Prostate gland (tissue), 2 donors: ENCODE measurements around the gene CEP112. TPM values are rescaled to one million over a fixed set of nuclear protein-coding genes. Genes with fewer than 3 reads are reported as not detected.

Source experiments
- DNase-seq: peaks from one replicate; pipeline ENCODE4 v3.0.0-alpha.2; 2019; ENCODE audit warnings: low spot score
- H3K27ac ChIP-seq, 2 donors: fragments of 200-600 bp; sonication (generic); 2 replicates each; pipeline ENCODE4 v1.5.1; 2017 to 2019
- H3K27me3 ChIP-seq: fragments of 200-600 bp; sonication (generic); replicated peaks from 2 replicates; pipeline ENCODE4 v1.5.1; 2019; ENCODE audit not compliant: insufficient read depth
- H3K36me3 ChIP-seq, 2 donors: fragments of 200-600 bp; sonication (generic); 1 replicate in 1 of 2; 2 replicates in 1 of 2; pipeline versions ENCODE4 v1.5.1 to v1.8.1; 2017 to 2019
- H3K4me1 ChIP-seq: fragments of 200-600 bp; sonication (generic); replicated peaks from 2 replicates; pipeline ENCODE4 v1.5.1; 2019
- H3K4me3 ChIP-seq, 2 donors: fragments of 200-600 bp; sonication (generic); 2 replicates each; pipeline ENCODE4 v1.5.1; 2017 to 2019
- H3K9me3 ChIP-seq: fragments of 200-600 bp; sonication (generic); 2 replicates; pipeline ENCODE4 v1.5.1; 2017
- POLR2A ChIP-seq: fragments of 450-650 bp; IDR thresholded peaks from one replicate; pipeline ENCODE4 v1.6.1; 2016; ENCODE audit warnings: antibody characterized with exemption, mild to moderate bottlenecking
- POLR2AphosphoS5 ChIP-seq: sonication (generic); formaldehyde crosslinking; IDR thresholded peaks from one replicate; pipeline ENCODE4 v1.6.1; 2017; ENCODE audit warnings: antibody characterized with exemption
- WGBS: methylation state at CpG from one replicate; pipeline ENCODE4 v1.1.5; 2018; 5-methylcytosine and 5-hydroxymethylcytosine counted together
- intact Hi-C: fragments of 100-400 bp; cut with DNase I; formaldehyde crosslinking; loops from one replicate; pipeline ENCODE4 v1.14.2; 2022
- total RNA-seq, 2 donors: library from RNA; depleted of rRNA; stranded (reverse); fragments of >200 nt; gene quantifications; one replicate each; pipeline ENCODE4 v1.1.0, GENCODE V29; 2016
- TF ChIP-seq, protein P1 (sequence below), 4 experiments: fragments of 200-600 bp in 2 of 4; fragments of 450-650 bp in 2 of 4; sonication (generic) in 2 of 4; IDR thresholded peaks; 1 replicate in 3 of 4; 2 replicates in 1 of 4; pipeline ENCODE4 v1.5.1; 2016 to 2019; ENCODE audit warnings: antibody characterized with exemption in 4 of 4, mild to moderate bottlenecking in 2 of 4, moderate library complexity in 2 of 4

Gene CEP112
- total RNA-seq, 2 donors from 2014 or later = 2.3 to 22.8 TPM

- intact Hi-C loops = no loop called here
- Histone ChIP-seq H3K4me1 (no peaks in the 10 kb centered on the region), H3K36me3 (no peaks in the 10 kb centered on the region), H3K27me3 (no peaks in the 10 kb centered on the region), H3K4me3 (no peak overlapping the region), H3K27ac (no peak overlapping the region), H3K9me3 (no peaks in the 10 kb centered on the region)
- TF ChIP-seq, protein P1, sequence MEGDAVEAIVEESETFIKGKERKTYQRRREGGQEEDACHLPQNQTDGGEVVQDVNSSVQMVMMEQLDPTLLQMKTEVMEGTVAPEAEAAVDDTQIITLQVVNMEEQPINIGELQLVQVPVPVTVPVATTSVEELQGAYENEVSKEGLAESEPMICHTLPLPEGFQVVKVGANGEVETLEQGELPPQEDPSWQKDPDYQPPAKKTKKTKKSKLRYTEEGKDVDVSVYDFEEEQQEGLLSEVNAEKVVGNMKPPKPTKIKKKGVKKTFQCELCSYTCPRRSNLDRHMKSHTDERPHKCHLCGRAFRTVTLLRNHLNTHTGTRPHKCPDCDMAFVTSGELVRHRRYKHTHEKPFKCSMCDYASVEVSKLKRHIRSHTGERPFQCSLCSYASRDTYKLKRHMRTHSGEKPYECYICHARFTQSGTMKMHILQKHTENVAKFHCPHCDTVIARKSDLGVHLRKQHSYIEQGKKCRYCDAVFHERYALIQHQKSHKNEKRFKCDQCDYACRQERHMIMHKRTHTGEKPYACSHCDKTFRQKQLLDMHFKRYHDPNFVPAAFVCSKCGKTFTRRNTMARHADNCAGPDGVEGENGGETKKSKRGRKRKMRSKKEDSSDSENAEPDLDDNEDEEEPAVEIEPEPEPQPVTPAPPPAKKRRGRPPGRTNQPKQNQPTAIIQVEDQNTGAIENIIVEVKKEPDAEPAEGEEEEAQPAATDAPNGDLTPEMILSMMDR (IDR thresholded peaks at IDR 0.05) = no peak
- TF ChIP-seq POLR2A = no peak
- DNase-seq = no peak
- 95% methylated on average over 4 of the region's 4 CpGs for WGBS
Observed at GRCh38 chr17:66178642-66179041, 13.3 kb downstream of the CEP112 start.

- H3K27ac ChIP-seq = no peak overlapping the region
- intact Hi-C loops = no loop called here
- H3K4me3 ChIP-seq = no peak overlapping the region
Observed at GRCh38 chr17:66177048-66177447, 14.9 kb downstream of the CEP112 start.

GRCh38 chr17:66175892-66176291 is 16.0 kb downstream of the CEP112 start:
- Histone ChIP-seq H3K9me3 (no peaks in the 10 kb centered on the region), H3K36me3 (no peaks in the 10 kb centered on the region), H3K4me1 (no peaks in the 10 kb centered on the region), H3K27ac (no peak overlapping the region), H3K27me3 (no peaks in the 10 kb centered on the region), H3K4me3 (no peak overlapping the region)
- DNase-seq = no peak
- 9% methylated on average over 1 of the region's 1 CpG for WGBS
- TF ChIP-seq POLR2AphosphoS5 = no peak
- no peak for TF ChIP-seq POLR2A
- intact Hi-C loops = no loop called here

More at GRCh38 chr17:66177048-66177447, 14.9 kb downstream of the CEP112 start:
- TF ChIP-seq POLR2AphosphoS5 (peak; percentile 48), POLR2A (no peak)
- Histone ChIP-seq H3K36me3 (no peaks in the 10 kb centered on the region), H3K9me3 (no peaks in the 10 kb centered on the region), H3K27me3 (no peaks in the 10 kb centered on the region), H3K4me1 (no peaks in the 10 kb centered on the region)
- DNase-seq = no peak

DNA sequence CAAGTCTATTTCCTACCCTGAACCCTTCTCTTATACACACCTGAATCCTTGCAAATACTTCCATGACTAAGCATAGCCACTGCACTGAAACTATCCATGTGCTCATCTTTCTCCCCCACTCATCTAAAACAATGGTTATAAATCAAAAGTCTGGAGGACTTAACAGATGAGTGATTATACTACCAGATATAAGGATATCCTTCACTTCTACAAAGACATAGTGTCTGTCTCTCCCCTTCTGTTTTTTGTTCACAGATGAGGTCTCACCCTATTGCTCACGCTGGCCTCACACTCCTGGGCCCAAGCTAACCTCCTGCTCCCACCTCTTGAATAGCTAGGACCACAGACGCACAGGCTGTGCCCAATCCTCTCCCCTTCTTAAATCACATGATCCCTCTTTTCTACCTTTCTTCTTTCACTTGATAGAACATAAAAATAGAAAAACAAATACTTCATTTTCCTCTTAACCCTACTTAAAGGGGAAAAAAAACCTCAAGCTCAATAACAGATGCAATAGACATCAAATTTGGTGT is 19.2 kb downstream of the CEP112 start:
- TF ChIP-seq, protein P1 (IDR thresholded peaks at IDR 0.05) = no peak
- TF ChIP-seq POLR2A = no peak
- no peak for TF ChIP-seq POLR2AphosphoS5
- Histone ChIP-seq H3K27ac (no peak overlapping the region), H3K4me3 (no peak overlapping the region), H3K4me1 (no peaks in the 10 kb centered on the region), H3K36me3 (no peaks in the 10 kb centered on the region), H3K27me3 (no peaks in the 10 kb centered on the region), H3K9me3 (no peaks in the 10 kb centered on the region)
- 45% methylated on average over 2 of the region's 2 CpGs for WGBS
- intact Hi-C loops = no loop called here
- DNase-seq = no peak

DNA sequence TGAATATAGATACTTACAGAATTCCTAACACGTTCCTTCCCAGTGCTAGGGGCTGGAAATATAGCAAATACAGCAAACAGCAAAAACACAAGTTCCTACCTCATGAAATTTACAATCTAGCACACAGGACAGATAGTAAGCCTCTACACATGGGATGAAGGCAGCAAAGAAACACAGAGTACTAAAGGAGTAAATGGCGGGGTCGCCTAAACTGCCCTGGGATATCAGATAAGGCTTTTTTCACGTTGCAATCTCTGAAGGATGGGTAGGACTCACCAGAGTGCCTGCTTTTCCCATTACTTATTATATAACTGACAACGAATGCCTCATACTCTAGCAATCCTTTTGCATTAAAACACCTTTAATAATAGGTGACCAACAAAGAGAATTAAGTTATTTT is 19.8 kb downstream of the CEP112 start:
- intact Hi-C loops = no loop called here
- Histone ChIP-seq H3K36me3 (no peaks in the 10 kb centered on the region), H3K27me3 (no peaks in the 10 kb centered on the region), H3K4me3 (no peak overlapping the region), H3K4me1 (no peaks in the 10 kb centered on the region), H3K9me3 (no peaks in the 10 kb centered on the region), H3K27ac (no peak overlapping the region)
- 78% methylated on average over 5 of the region's 5 CpGs for WGBS
- TF ChIP-seq POLR2AphosphoS5 (no peak), POLR2A (no peak)
- TF ChIP-seq, protein P1 (IDR thresholded peaks at IDR 0.05) = no peak
- DNase-seq = no peak

- H3K27me3 ChIP-seq = no peaks in the 10 kb centered on the region
- no peaks in the 10 kb centered on the region for H3K4me1 ChIP-seq
- H3K36me3 ChIP-seq = no peaks in the 10 kb centered on the region
- no peak overlapping the region for H3K27ac ChIP-seq
- intact Hi-C loops = no loop called here
- 61% methylated on average over 3 of the region's 3 CpGs for WGBS
- no peak for DNase-seq
- no peaks in the 10 kb centered on the region for H3K9me3 ChIP-seq
- no peak overlapping the region for H3K4me3 ChIP-seq
- TF ChIP-seq POLR2A (no peak), POLR2AphosphoS5 (no peak)
- TF ChIP-seq, protein P1 (IDR thresholded peaks at IDR 0.05) = no peak
Observed at GRCh38 chr17:66171692-66172091, 20.2 kb downstream of the CEP112 start.
